Kidney capillary endothelial cell (primary cell): ENCODE data around the gene SPTBN2.

Experiments
- DNase-seq: peaks from one replicate; pipeline ENCODE4 v3.0.0-alpha.2; 2018; ENCODE audit warnings: low spot score

SPTBN2 gene

DNA sequence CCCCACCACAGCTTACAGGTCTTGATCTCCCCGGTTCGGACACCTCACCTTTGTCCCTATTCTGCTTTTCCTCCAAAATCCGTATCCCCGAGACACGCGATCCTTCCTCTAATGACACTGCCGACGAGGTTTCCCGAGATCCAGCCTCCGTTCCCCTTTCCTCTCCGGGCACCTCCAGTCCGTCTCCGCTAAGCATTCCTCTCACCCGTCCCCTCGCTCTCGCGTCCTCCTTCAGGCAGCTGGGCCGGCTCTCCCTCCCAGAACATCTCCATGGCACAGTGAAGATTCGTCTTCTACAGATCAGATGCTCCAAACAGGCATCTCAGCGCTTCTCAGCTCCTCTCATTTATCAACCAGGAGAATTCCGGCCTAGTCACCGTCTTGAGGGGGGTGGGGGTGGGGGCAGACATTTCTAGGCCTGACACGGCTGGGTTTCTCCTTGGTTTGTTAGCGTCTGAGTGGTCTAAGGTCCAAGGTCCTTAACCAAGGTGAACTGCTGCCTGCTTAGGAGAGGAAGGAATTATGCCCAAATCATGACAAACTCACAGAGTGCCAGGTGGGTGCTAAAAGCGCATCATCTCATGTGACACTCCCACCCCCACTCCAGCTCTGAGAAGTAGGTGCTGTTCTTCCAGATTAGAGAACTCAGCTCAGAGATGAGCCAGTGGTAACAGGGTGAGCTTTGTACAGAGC, at the start of gene SPTBN2:
TSS of gene SPTBN2 (minus strand) at position 524 of the 693 bp plus-strand sequence. CDS start 7,976 bp downstream, outside the sequence.
- no peak for DNase-seq

DNA sequence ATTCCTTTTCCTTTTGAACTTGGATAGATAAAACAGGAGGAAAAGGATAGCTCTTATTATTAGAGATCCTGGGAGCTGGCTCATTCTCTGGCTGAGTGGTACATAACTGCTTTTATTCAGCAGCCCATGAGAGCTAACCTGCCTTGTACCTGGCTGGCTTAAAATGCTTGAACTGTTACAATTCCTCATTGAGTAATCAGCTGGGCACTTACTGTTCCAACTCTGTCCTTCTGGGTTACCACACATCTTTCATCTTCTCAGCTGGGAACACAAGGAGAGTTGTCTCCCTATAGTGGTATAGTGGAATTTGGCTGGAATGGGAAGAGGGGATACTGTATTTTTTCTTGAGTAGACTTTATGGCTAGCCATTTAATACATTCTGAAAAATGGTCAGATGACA, 39.8 kb upstream of the SPTBN2 start:
- DNase-seq = no peak

DNA sequence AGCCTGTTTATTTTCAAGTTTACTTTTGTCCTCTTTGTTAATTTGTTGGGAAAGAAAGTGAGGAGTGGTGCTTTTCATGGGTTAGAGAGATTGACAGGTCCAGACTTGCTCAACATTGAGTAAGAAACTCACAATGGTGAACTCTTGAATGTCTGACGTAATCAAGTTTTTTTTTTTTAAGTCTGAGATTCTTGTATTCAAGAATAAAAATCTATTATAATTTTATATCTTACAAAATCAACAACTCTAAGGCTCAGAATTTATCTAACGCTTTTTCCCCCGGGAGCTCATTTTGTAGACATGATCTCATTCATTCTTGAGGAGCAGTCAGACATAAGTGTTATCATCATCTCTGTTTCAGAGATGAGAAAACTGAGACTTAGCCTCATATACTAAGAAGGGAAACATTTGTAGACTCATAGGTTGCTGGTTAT, 39.1 kb upstream of the SPTBN2 start:
- DNase-seq = no peak

DNA sequence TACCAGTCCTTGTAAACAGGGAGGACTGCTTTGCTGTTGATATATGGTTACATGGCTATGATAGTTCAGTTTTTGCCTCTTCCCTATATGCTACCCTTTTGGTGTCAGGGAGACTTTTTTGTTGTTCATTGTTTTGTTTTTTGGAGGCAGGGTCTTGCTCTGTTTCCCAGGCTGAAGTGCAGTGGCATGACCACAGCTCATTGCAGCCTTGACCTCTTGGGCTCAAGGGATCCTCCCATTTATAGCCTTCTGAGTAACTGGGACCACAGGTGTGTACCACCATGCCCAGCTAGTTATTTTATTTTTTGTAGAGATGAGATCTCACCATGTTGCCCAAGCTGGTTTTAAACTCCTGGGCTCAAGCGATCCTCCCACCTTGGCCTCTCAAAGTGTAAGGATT, 38.6 kb upstream of the SPTBN2 start:
- no peak for DNase-seq

DNA sequence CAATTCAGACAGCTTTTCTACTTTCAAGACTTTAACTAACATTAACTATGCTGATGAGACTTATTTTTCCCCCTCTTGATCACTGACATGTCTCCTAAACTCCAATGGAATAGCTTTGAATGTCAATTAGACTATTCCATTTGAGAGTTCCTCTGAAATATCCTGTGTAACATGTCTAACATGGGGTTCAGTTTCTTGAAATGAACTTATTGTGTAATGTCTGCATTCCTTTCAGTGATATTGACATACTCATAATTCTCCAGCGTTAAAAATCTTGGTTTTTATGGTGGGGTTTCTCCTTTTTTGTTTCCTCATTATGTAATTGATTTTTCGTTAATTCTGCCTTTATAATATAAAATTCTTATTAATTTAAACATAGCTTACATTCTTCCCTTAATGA, 37.7 kb upstream of the SPTBN2 start:
- no peak for DNase-seq

- DNase-seq = no peak
Measured at GRCh38 chr11:66762088-66762487, 33.1 kb upstream of the SPTBN2 start.

- DNase-seq = no peak
Measured at GRCh38 chr11:66752148-66752547, 23.1 kb upstream of the SPTBN2 start.

- DNase-seq = no peak
Measured at GRCh38 chr11:66749091-66749490, 20.1 kb upstream of the SPTBN2 start.

- DNase-seq = no peak
Measured at GRCh38 chr11:66747480-66747879, 18.5 kb upstream of the SPTBN2 start.

- no peak for DNase-seq
Measured at GRCh38 chr11:66745356-66746235, 16.6 kb upstream of the SPTBN2 start.

- DNase-seq = peak; percentile 63
Measured at GRCh38 chr11:66744485-66745355, 15.7 kb upstream of the SPTBN2 start.

DNA sequence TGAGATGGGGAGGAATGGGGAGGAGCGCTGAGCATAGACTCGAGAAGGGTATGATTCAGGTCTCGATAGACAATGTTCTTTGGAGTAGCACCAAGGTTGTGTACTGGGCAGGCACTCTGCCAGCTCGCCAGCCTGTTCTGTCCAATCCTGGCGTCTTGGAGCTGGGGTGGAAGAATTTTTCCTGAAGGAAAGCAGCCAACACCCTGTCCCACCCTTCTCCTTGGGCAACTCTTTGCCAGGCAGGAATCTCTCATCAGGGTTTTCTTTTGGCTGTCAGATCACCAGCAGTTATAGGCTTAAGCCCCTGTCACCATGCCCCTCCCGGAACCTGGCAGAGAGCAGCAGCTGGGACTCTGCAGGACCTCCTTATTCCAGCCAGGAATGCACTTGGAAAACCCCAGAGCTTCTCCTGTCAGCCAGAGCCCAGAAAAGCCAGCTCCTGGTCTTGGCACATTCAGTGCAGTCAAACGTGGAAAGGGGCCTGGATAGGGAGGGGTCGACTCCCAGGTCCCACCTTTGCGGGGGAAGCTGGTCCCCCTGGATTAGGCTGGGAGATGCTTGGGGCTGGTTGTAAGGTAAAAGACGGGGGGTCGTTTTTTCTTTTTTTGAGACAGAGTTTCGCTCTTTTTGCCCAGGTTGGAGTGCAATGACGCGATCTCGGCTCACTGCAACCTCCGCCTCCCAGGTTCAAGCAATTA, 14.4 kb upstream of the SPTBN2 start:
- no peak for DNase-seq

GRCh38 chr11:66741153-66741552, 12.1 kb upstream of the SPTBN2 start:
- no peak for DNase-seq

GRCh38 chr11:66739983-66740382, 11.0 kb upstream of the SPTBN2 start:
- DNase-seq = peak; percentile 50

GRCh38 chr11:66734215-66734614, 5.2 kb upstream of the SPTBN2 start:
- no peak for DNase-seq

DNA sequence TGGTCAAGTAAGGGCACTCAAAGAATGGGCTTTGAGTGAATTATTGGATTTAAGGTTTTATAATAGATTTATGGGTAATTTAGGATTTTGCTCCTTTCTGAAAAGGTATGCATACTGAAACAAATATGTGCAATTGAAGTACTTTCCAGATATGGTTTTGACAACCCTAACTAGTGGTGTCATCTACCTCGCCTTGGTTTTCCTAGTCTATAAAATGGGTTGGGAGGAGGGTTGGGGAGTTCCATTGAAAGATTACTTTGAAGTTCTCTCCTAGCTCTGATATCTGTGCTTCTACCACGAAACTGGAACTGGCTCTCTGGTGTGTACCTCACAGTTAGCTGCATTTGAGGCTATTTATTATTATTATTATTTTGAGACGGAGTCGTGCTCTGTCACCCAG, 431 bp upstream of the SPTBN2 start:
- no peak for DNase-seq

- DNase-seq = no peak
Measured at GRCh38 chr11:66728038-66728692, 851 bp downstream of the SPTBN2 start.

DNA sequence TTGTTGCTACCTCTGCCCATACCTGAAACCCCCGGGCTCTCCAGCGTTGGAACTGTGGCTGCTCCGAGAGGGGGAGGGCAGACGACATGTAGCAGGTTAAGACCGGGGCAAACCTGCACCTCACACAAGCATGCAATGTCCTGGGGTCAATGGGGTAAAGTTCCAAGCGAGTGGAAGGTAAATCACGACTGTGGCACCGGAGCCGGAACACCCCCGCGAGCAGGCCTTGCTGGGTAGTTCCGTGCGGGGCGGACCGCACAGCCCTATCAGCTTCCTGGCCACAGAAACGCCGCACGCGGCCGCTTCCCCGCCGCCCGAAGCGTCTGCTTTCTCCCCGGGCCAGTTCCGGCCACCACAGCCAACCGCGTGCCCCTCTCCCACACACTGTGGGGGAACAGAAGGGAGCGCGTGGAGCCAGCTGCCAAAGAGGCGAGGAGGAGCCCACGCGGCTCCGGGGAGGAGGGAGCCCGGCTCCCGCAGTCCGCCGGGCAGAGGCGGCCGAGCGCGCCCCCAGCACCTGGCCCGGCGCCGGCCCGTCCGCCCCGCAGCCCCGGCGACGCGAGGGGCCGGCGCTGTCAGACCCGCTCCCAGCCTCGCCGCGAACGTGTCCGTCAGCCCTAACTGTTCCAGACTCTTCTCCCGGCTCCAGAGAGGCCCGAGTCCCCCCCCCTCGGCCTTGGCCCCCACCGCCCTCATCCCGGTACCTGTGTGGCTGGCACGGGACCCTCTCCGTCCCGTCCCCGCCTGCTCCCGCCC, 1.6 kb downstream of the SPTBN2 start:
- peak; percentile 40 for DNase-seq

- DNase-seq = peak; percentile 67
Measured at GRCh38 chr11:66725647-66726046, 3.4 kb downstream of the SPTBN2 start.

GRCh38 chr11:66725114-66725513, 3.9 kb downstream of the SPTBN2 start:
- DNase-seq = no peak
